H9 (cell line): ENCODE results near the gene USP49. TPM values are rescaled to one million over a fixed set of nuclear protein-coding genes. Genes with fewer than 3 reads are reported as not detected.

Source experiments
- DNase-seq: peaks from one replicate; pipeline ENCODE4 v3.0.0-alpha.2; 2017
- H2AFZ ChIP-seq: one replicate; pipeline ENCODE4 v1.6.1; 2013; ENCODE audit warnings: mild to moderate bottlenecking, low read length, control low read depth, moderate library complexity
- H2AK5ac ChIP-seq: 2 replicates; pipeline ENCODE4 v1.6.1; 2013; ENCODE audit warnings: low read length, control low read depth, mixed read lengths; ENCODE audit not compliant: insufficient read length
- H2BK120ac ChIP-seq: one replicate; pipeline ENCODE4 v1.6.1; 2013; ENCODE audit warnings: low read depth, mild to moderate bottlenecking, low read length, control low read depth, inconsistent platforms; ENCODE audit not compliant: poor library complexity, severe bottlenecking
- H2BK12ac ChIP-seq: 2 replicates; pipeline ENCODE4 v1.6.1; 2013; ENCODE audit warnings: low read length, control low read depth, mixed read lengths, low read depth; ENCODE audit not compliant: insufficient read length
- H2BK15ac ChIP-seq: 2 replicates; pipeline ENCODE4 v1.6.1; 2013; ENCODE audit warnings: low read depth, low read length, control low read depth
- H2BK20ac ChIP-seq: one replicate; pipeline ENCODE4 v1.6.1; 2013; ENCODE audit warnings: low read depth, mild to moderate bottlenecking, low read length, control low read depth, inconsistent platforms; ENCODE audit not compliant: poor library complexity, severe bottlenecking
- H2BK5ac ChIP-seq: 2 replicates; pipeline ENCODE4 v1.6.1; 2013; ENCODE audit warnings: low read length, control low read depth, mixed read lengths; ENCODE audit not compliant: insufficient read length
- H3K14ac ChIP-seq: 2 replicates; pipeline ENCODE4 v1.6.1; 2013; ENCODE audit warnings: low read length, control low read depth; ENCODE audit not compliant: insufficient read depth
- H3K18ac ChIP-seq: 2 replicates; pipeline ENCODE4 v1.6.1; 2013; ENCODE audit warnings: low read depth, mild to moderate bottlenecking, mixed read lengths, low read length, control low read depth; ENCODE audit not compliant: insufficient read length
- H3K23ac ChIP-seq: 2 replicates; pipeline ENCODE4 v1.6.1; 2013; ENCODE audit warnings: low read length, control low read depth, mixed read lengths, low read depth; ENCODE audit not compliant: insufficient read length
- H3K23me2 ChIP-seq: 2 replicates; pipeline ENCODE4 v1.6.1; 2013; ENCODE audit warnings: low read depth, mild to moderate bottlenecking, mixed read lengths, low read length, control low read depth; ENCODE audit not compliant: insufficient read length, poor library complexity, severe bottlenecking
- H3K27ac ChIP-seq: 2 replicates; pipeline ENCODE4 v1.5.1; 2013; ENCODE audit warnings: low read length, control low read depth, mixed read lengths, low read depth; ENCODE audit not compliant: insufficient read length
- H3K27me3 ChIP-seq: 2 replicates; pipeline ENCODE4 v1.6.1; 2013; ENCODE audit warnings: low read length, control low read depth, inconsistent platforms; ENCODE audit not compliant: insufficient read depth
- H3K4ac ChIP-seq: 2 replicates; pipeline ENCODE4 v1.6.1; 2013; ENCODE audit warnings: low read depth, mild to moderate bottlenecking, control low read depth, inconsistent platforms, low read length, moderate library complexity
- H3K4me1 ChIP-seq: 2 replicates; pipeline ENCODE4 v1.6.1; 2013; ENCODE audit warnings: low read length, control low read depth, inconsistent platforms; ENCODE audit not compliant: insufficient read depth
- H3K4me2 ChIP-seq: 2 replicates; pipeline ENCODE4 v1.6.1; 2013; ENCODE audit warnings: low read length, control low read depth, mixed read lengths; ENCODE audit not compliant: insufficient read length, insufficient read depth
- H3K56ac ChIP-seq: 2 replicates; pipeline ENCODE4 v1.6.1; 2013; ENCODE audit warnings: low read depth, mild to moderate bottlenecking, mixed read lengths, low read length, control low read depth; ENCODE audit not compliant: insufficient read length
- H3K79me1 ChIP-seq: 2 replicates; pipeline ENCODE4 v1.6.1; 2013; ENCODE audit warnings: low read depth, mild to moderate bottlenecking, moderate library complexity, low read length, control low read depth, inconsistent platforms; ENCODE audit not compliant: insufficient read depth, poor library complexity, severe bottlenecking
- H3K79me2 ChIP-seq: 2 replicates; pipeline ENCODE4 v1.6.1; 2013; ENCODE audit warnings: low read length, control low read depth, inconsistent platforms; ENCODE audit not compliant: insufficient read depth
- H3K9ac ChIP-seq: 2 replicates; pipeline ENCODE4 v1.6.1; 2013; ENCODE audit warnings: low read length, control low read depth, mixed read lengths; ENCODE audit not compliant: insufficient read length; ENCODE audit errors: extremely low read depth
- H3K9me3 ChIP-seq: one replicate; pipeline ENCODE4 v1.6.1; 2013; ENCODE audit warnings: low read depth, low read length, inconsistent platforms; ENCODE audit not compliant: control insufficient read depth
- H3T11ph ChIP-seq: one replicate; pipeline ENCODE4 v1.6.1; 2013; ENCODE audit warnings: mild to moderate bottlenecking, low read length, control low read depth, inconsistent platforms
- H4K20me1 ChIP-seq: one replicate; pipeline ENCODE4 v1.6.1; 2013; ENCODE audit not compliant: control insufficient read depth, insufficient read length, insufficient read depth
- H4K5ac ChIP-seq: 2 replicates; pipeline ENCODE4 v1.6.1; 2013; ENCODE audit warnings: low read depth, mild to moderate bottlenecking, mixed read lengths, low read length, control low read depth; ENCODE audit not compliant: insufficient read length
- H4K8ac ChIP-seq: replicated peaks from 2 replicates; pipeline ENCODE4 v1.6.1; 2013; ENCODE audit warnings: low read length, control low read depth, mixed read lengths, low read depth; ENCODE audit not compliant: insufficient read length
- H4K91ac ChIP-seq: 2 replicates; pipeline ENCODE4 v1.6.1; 2013; ENCODE audit warnings: low read depth, mild to moderate bottlenecking, moderate library complexity, mixed read lengths, low read length, control low read depth; ENCODE audit not compliant: insufficient read length
- H3K27ac Mint-ChIP-seq, 3 experiments: 2 replicates in 2 of 3; 3 replicates in 1 of 3; pipeline ENCODE4 v1.8.0; 2020 to 2021; ENCODE audit warnings: mixed read lengths in 3 of 3, mild to moderate bottlenecking in 1 of 3, moderate library complexity in 1 of 3
- H3K27me3 Mint-ChIP-seq: 2 replicates; pipeline ENCODE4 v1.8.0; 2021; ENCODE audit warnings: low read depth, mild to moderate bottlenecking, moderate library complexity, mixed read lengths
- H3K36me3 Mint-ChIP-seq, 3 experiments: 2 replicates in 2 of 3; 3 replicates in 1 of 3; pipeline ENCODE4 v1.8.0; 2020 to 2021; ENCODE audit warnings: low read depth in 3 of 3, mixed read lengths in 3 of 3; ENCODE audit not compliant: insufficient read depth in 1 of 3
- H3K4me1 Mint-ChIP-seq, 2 experiments: 2 replicates each; pipeline ENCODE4 v1.8.0; 2020; ENCODE audit warnings: mixed read lengths in 2 of 2
- H3K4me3 Mint-ChIP-seq, 2 experiments: 2 replicates in 1 of 2; 3 replicates in 1 of 2; pipeline ENCODE4 v1.8.0; 2020 to 2021; ENCODE audit warnings: mild to moderate bottlenecking in 2 of 2, mixed read lengths in 2 of 2, moderate library complexity in 1 of 2
- H3K9me3 Mint-ChIP-seq, 2 experiments: 2 replicates in 1 of 2; 3 replicates in 1 of 2; pipeline ENCODE4 v1.8.0; 2020; ENCODE audit warnings: mild to moderate bottlenecking in 2 of 2, mixed read lengths in 2 of 2, moderate library complexity in 1 of 2
- CTCF ChIP-seq: fragments of 200-600 bp; sonication (generic); conservative IDR thresholded peaks from 3 replicates; pipeline ENCODE4 v1.8.0; 2021; ENCODE audit warnings: antibody characterized with exemption, mild to moderate bottlenecking
- WGBS: extraction: QIAGEN DNeasy Blood & Tissue Kit; methylation state at CpG from one replicate; pipeline ENCODE4 v1.1.7; 2013; ENCODE audit warnings: missing lambda C conversion rate, low lambda C conversion rate, mixed read lengths; ENCODE audit not compliant: insufficient read length; ENCODE audit errors: extremely low coverage; 5-methylcytosine and 5-hydroxymethylcytosine counted together
- total RNA-seq: library from RNA; stranded (reverse); gene quantifications from 2 replicates; pipeline ENCODE4 v1.2.1, GENCODE V29; 2021

USP49 gene
- total RNA-seq, 1 experiment from 2014 or later: 19.0 TPM

- H3K9me3 Mint-ChIP-seq: no peaks in the 10 kb centered on the region
- no peak overlapping the region for H3K4me3 Mint-ChIP-seq
- no peak overlapping the region for H2AFZ ChIP-seq
- H3K27ac Mint-ChIP-seq: no peak overlapping the region
- H3K9me3 ChIP-seq: no peaks in the 10 kb centered on the region
- no peaks in the 10 kb centered on the region for H3K79me1 ChIP-seq
- H2BK5ac ChIP-seq: no peak overlapping the region
- no peaks in the 10 kb centered on the region for H4K20me1 ChIP-seq
- no peak overlapping the region for H2BK120ac ChIP-seq
- no peak overlapping the region for H3K14ac ChIP-seq
- H3K23ac ChIP-seq: no peak overlapping the region
- no peak overlapping the region for H3K56ac ChIP-seq
- no peak overlapping the region for H3K9ac ChIP-seq
- DNase-seq: no peak
- no peak overlapping the region for H3T11ph ChIP-seq
- no peaks in the 10 kb centered on the region for H3K27me3 Mint-ChIP-seq
- no peaks in the 10 kb centered on the region for H3K79me2 ChIP-seq
- no peaks in the 10 kb centered on the region for H3K4me1 Mint-ChIP-seq
- H3K36me3 Mint-ChIP-seq: no peaks in the 10 kb centered on the region; a peak in 1 of 7 replicates
- TF ChIP-seq CTCF: no peak
- no peak overlapping the region for H4K8ac ChIP-seq
- H3K27me3 ChIP-seq: no peaks in the 10 kb centered on the region
- no peak overlapping the region for H2BK20ac ChIP-seq
- H2BK15ac ChIP-seq: no peak overlapping the region
- no peak overlapping the region for H2BK12ac ChIP-seq
- H4K5ac ChIP-seq: no peak overlapping the region
- no peak overlapping the region for H3K4me2 ChIP-seq
- H3K27ac ChIP-seq: no peak overlapping the region
- no peak overlapping the region for H3K18ac ChIP-seq
- no peak overlapping the region for H4K91ac ChIP-seq
- no peak overlapping the region for H3K4ac ChIP-seq
- H2AK5ac ChIP-seq: no peak overlapping the region
- H3K4me1 ChIP-seq: no peaks in the 10 kb centered on the region
- H3K23me2 ChIP-seq: no peaks in the 10 kb centered on the region
- WGBS: no CpG with 5 or more reads among the region's 2 CpGs
Measured at GRCh38 chr6:41858703-41859102, 36.5 kb downstream of the USP49 start.
